ENCODE results near the gene SHROOM3. TPM values are rescaled to one million over a fixed set of nuclear protein-coding genes. Genes with fewer than 3 reads are reported as not detected.

Gene SHROOM3
- total RNA-seq, 1 donor from 2014 or later: 0.55 TPM

- Mint-ChIP-seq H3K4me1 (no peaks in the 10 kb centered on the region), H3K27ac (no peak overlapping the region), H3K4me3 (no peak overlapping the region), H3K27me3 (no peaks in the 10 kb centered on the region), H3K9me3 (no peaks in the 10 kb centered on the region), H3K36me3 (ENCODE audit: low read depth) (no peaks in the 10 kb centered on the region)
- TF ChIP-seq CTCF (IDR thresholded peaks at IDR 0.05): no peak
- ChIA-PET CTCF (interaction anchor here (1.1 kb wide), 1 partner anchor 11 kb away, joined by 4 read pairs; no protein-coding TSS in a partner anchor), POLR2A (no interaction called here)
- intact Hi-C loops (cut with micrococcal nuclease): no loop called here
- ATAC-seq (ENCODE audit: low read depth) (no peak), DNase-seq (no peak)
These were observed 81.2 kb downstream of the SHROOM3 start for GRCh38 chr4:76515975-76516843.

- intact Hi-C loops (cut with micrococcal nuclease): no loop called here
- Mint-ChIP-seq H3K4me1 (no peaks in the 10 kb centered on the region), H3K9me3 (no peaks in the 10 kb centered on the region), H3K36me3 (ENCODE audit: low read depth) (no peaks in the 10 kb centered on the region), H3K27me3 (no peaks in the 10 kb centered on the region), H3K4me3 (no peak overlapping the region), H3K27ac (no peak overlapping the region)
- CTCF ChIA-PET: no interaction called here
- DNase-seq (no peak), ATAC-seq (ENCODE audit: low read depth) (no peak)
- TF ChIP-seq CTCF (IDR thresholded peaks at IDR 0.05): no peak
- POLR2A ChIA-PET: no interaction called here
These were observed 83.2 kb downstream of the SHROOM3 start for GRCh38 chr4:76518241-76518640.

GRCh38 chr4:76523593-76523992 is 88.6 kb downstream of the SHROOM3 start:
- TF ChIP-seq CTCF (IDR thresholded peaks at IDR 0.05): no peak
- CTCF ChIA-PET: no interaction called here
- POLR2A ChIA-PET: no interaction called here
- no peaks in the 10 kb centered on the region for H3K9me3 Mint-ChIP-seq
- H3K4me1 Mint-ChIP-seq: no peaks in the 10 kb centered on the region
- no peaks in the 10 kb centered on the region for H3K36me3 Mint-ChIP-seq (ENCODE audit: low read depth)
- no peak overlapping the region for H3K4me3 Mint-ChIP-seq
- no peak for DNase-seq
- intact Hi-C loops (cut with micrococcal nuclease): no loop called here
- H3K27me3 Mint-ChIP-seq: no peaks in the 10 kb centered on the region
- no peak overlapping the region for H3K27ac Mint-ChIP-seq
- ATAC-seq (ENCODE audit: low read depth): no peak

- DNase-seq (no peak), ATAC-seq (ENCODE audit: low read depth) (no peak)
- Mint-ChIP-seq H3K9me3 (no peaks in the 10 kb centered on the region), H3K27ac (no peak overlapping the region), H3K4me1 (no peaks in the 10 kb centered on the region), H3K27me3 (peaks cover 3% of the 10 kb centered on the region), H3K36me3 (ENCODE audit: low read depth) (no peaks in the 10 kb centered on the region), H3K4me3 (no peak overlapping the region)
- ChIA-PET CTCF (interaction anchor here (1.9 kb wide), 1 partner anchor 22 kb away, joined by 5 read pairs; no protein-coding TSS in a partner anchor), POLR2A (no interaction called here)
- no peak for TF ChIP-seq CTCF (IDR thresholded peaks at IDR 0.05)
- intact Hi-C loops (cut with micrococcal nuclease): no loop called here
These were observed 90.7 kb downstream of the SHROOM3 start for GRCh38 chr4:76525751-76526150.

GRCh38 chr4:76526585-76526990 is 91.6 kb downstream of the SHROOM3 start:
- TF ChIP-seq CTCF (IDR thresholded peaks at IDR 0.05): no peak
- ChIA-PET POLR2A (no interaction called here), CTCF (interaction anchor here (1.9 kb wide), 1 partner anchor 23 kb away, joined by 5 read pairs; no protein-coding TSS in a partner anchor)
- no peaks in the 10 kb centered on the region for H3K9me3 Mint-ChIP-seq
- no peak overlapping the region for H3K27ac Mint-ChIP-seq
- intact Hi-C loops (cut with micrococcal nuclease): no loop called here
- no peak for DNase-seq
- H3K4me3 Mint-ChIP-seq: no peak overlapping the region
- peaks cover 3% of the 10 kb centered on the region for H3K27me3 Mint-ChIP-seq
- no peaks in the 10 kb centered on the region for H3K4me1 Mint-ChIP-seq
- ATAC-seq (ENCODE audit: low read depth): no peak
- H3K36me3 Mint-ChIP-seq (ENCODE audit: low read depth): no peaks in the 10 kb centered on the region

Data from activated B cell treated with CpG ODN at 0.5 μM for 24 hours (primary cell).